Activated CD8-positive, alpha-beta memory T cell treated with anti-CD3 and anti-CD28 coated beads, Interleukin-2, amount 50 U/mL, for 24 hours (primary cell): ENCODE results near the gene CORO6.

Experiments
- DNase-seq: peaks from one replicate; pipeline ENCODE4 v3.0.0-alpha.2; 2020; ENCODE audit errors: extremely low read depth

Gene CORO6

GRCh38 chr17:29565643-29566472 is 56.9 kb downstream of the CORO6 start:
- no peak for DNase-seq
